CD4-positive, alpha-beta T cell treated with Interferon gamma for 1 hour (primary cell): ENCODE measurements around the gene LRRC7.
"Not testable (repeated sequence)": the region's sequence is repeated elsewhere in the genome, so short reads cannot be mapped to it uniquely, and the experiment has no call there.

Experiments used
- DNase-seq: peaks from one replicate; pipeline ENCODE4 v3.0.0-alpha.2; 2020

The LRRC7 gene

DNA sequence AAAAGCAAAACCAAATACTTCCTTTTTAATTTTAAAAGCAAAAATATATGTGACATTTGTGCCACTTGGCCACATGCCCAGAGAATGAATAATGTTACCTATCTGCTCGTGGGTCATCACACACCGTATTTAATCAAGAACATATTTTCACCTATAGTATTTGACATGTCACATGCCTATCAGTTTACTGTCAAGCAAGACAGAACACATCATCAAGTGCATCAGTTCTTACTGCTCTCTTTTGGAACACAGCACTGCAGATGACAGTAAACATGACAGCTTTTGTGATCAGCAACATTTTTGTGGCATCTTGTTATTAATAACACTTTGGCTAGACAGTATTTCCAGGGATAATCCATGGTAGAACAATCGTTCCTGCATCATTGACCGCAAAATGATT, 134.4 kb downstream of the LRRC7 start:
- DNase-seq, result no peak

DNA sequence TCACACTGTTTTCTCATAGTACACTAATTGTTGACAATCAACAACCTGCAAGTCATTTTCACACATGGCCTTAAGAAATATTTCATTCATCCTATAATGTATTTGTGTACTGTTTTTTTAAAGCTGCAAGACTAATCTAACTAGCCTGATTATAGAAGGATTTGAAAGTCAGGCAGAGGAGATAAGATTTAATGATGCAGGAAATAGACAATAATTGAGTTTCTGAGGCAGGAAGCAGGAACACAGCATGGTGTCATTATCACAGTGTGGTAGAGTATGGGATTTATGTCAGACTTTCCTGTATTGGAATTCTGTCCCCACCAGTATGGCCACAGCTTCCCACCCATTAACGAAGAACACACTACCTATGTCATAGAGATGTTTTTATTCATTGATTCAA, 138.8 kb downstream of the LRRC7 start:
- DNase-seq, result no peak

DNA sequence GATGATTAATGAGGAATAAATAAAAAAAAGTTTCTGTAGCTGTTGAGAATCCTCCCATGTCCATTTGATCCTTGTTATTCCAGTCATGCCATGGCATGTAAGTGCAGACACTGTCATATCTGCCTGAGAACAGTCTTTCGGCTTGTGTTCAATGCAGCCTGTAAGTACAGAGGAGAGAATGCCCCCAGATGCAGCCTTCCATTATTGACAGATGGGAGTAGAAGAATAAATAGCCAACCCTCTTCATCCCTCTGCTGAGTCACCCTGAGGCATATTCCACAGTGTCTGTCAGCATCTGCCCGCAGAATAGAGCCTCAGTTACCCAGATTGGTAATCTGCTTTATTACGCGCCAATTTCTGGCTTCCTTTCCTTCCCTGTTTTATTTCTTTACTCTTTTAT, 139.4 kb downstream of the LRRC7 start:
- DNase-seq, result no peak

DNA sequence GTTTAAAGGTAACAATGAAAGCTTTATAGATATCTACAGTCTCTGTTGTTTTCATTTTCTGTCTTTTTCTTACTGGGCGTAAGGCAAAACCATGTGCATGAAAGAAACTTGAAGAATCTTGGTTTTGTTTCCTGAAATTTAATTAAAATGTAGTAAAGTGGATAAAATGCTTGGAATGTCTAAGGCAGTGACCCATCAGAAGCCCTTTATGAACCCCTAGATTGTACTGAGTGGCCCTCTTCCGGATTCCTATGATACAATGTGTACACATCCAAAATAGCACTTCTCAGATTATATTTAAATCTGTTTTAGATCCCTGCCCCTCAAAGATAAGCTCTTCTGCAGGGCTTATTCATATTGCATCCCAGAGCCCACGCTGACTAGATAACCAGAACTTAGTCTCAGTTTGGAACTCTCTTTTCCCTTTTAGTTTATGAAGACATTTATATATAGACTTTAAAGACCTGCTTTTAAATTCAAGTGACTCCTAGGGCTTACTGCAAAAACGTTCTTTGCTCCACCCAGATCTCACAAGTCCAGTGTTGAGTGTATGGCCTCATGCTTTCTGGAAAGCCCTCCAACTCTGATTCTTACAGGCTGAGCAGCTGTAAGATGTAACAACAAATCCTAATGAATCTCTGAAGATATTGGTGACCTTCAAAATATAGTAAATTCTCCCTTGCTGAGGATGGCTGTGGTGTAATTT, 142.9 kb downstream of the LRRC7 start:
- no peak for DNase-seq

DNA sequence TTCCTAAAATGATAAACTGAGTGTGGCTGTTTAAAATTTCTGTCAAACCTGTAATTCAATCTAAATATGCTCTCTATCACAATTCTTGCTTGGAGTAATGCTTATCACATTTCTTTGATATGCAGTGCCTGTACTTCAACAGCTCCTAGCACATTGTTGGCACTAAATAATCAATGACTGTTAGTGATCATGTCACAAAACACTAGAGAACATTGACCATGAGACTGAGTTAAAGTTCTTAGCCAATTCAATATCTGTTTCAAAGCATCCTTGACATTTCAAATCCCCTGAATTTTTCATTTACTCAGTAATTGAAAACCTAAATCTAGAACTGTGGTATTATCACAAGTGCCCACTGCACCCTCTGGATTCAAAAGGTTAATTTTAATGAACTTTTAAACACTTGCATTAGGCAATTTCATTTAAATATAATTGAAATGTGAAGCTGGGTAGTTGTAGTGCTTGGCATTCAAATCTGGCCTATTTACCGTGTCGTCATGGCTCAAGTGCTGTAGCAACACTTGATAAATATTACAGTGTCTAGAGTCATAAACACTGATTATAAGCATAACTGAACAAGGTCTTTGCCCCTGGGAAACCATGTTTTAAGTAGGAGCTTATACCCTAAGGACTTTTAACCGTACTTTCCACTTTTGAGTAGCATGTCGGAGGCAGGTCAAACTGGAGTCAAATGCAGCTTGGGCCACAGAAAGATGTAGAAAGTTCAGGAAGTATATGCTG, 143.6 kb downstream of the LRRC7 start:
- no peak for DNase-seq

DNA sequence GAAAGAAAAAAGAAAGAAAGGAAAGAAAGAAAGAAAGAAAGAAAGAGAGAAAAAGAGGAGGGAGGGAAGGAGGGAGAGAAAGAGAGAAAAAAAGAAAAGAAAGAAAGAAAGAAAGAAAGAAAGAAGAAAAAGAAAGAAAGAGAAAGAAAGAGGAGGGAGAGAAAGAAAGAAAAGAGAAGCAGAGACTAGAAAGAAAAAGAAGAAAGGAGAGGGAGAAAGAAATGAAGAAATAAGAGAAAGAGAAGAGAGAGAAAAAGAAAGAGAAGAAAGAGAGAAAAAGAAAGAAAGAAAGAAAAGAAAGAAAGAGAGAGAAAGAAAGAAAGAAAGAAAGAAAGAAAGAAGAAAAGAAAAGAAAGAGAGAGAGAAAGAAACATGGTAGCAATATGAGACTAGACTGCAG, 150.1 kb downstream of the LRRC7 start:
- DNase-seq, result not testable (repeated sequence)

DNA sequence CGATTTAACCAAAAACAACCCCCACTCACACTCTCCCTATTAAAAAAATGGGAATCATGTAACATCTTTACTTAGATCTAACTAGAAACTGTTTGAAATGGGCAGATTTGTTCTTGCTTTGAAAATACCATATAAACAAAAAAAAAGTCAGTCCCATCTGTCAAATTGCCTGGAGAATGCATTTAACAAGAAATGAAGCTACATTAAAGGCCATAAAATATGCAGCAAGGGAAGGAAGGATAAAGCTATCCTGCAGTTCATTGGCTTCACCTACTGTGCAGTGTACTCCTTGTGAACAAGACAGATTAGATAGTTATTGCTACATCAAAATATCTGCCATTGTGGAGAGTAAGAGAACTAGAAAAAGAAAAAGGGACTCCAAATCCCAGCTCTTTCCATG, 160.5 kb downstream of the LRRC7 start:
- no peak for DNase-seq

DNA sequence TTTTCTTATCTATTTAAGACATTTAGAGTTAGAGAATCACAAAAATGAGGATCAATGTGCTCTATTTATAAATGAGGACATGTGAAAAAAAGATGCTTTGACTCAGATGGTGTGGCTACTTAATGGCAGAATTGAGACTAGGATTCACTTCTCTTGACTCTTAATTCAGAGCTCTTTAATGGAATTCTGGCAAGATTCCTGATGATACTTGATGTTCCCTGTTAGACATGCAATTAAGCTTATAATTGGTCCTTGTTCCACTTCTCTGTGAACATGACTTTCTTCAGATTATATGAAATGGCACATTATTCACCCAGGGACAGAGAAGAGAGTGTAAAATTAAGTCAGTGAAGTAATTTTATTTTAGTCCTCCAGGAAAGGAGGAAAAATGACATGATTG, 165.3 kb downstream of the LRRC7 start:
- no peak for DNase-seq

DNA sequence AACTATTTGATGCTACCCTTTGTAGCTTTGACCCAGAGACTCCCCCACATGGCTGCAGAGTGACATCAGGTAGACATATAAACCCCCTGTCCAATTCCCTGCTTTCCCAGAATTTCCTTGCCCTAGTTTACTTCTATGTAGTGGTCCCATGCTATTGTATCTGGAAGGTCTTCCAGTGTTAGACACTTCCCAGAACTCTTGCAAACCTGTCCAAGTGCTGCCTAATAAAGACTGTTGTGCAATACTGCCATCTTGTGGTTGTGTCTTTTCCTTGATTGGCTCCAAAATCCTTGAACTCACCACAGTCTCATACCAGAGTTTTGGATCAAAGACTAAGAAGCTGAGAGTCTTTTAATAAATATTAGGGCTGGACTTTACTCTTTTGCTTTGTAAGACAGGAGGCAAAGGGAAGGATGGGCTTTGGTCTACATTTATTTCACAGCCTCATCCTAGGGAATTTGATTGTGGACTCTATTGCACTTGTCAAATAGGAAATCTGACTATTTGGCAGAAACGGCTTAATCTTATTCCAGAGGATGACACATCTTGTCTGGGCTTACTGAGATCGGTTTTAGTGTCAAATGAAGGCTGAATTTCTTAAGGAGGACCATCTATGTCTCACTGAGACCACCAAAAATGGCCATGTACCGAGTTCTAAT, 169.9 kb downstream of the LRRC7 start:
- DNase-seq, result no peak

DNA sequence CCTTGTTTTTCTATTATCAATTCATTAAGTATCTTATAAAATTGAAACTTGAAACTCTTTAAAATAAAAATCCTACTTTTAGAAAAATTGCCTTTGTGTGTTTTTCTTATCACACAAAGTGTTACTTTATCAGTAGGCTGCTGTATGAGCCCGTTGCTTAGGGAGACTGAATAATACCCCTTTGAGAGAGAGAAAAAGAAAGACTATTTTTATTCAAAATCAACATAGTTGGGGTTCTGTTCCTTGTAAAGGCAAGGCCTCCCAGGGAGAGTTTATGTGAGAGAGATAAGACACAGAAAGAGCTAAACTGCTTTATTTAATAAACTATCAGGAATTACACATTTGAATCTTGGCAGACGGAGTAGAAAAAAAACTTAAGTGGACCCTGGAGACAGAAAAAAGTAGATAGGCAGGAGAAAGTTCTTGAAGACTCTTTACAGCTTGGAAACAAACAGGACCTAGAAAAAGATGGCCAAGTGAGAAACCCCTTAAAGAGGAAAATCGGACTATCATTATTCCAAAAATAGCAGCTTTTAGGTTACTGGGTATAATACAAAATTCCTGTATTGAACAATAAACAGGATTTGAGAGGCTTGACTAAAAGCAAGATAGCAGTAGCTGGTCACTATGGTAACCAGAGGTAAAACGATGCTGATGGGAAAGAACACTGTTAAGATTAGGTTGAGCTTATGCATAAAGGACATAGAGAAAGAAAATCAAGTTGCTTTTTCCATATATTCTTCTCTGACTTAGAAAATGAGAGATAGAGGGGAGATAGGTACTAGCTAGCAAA, 170.9 kb downstream of the LRRC7 start:
- no peak for DNase-seq

DNA sequence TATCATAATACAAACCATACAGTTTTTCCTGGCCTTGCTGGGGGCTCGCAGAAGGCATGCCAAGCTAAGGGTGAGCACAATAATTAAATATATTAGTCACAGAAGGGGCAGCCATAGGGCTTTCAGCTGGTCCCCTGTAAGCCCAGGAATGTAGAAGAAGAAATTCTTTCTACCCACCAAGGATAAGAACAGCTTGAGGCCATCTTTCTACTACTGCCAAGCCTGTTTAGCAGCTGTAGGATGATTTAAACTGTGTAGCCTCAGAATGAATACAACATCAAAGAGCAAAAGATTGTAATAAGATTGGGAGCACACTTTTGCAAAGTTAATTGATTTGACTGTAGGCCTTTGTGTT, 171.5 kb downstream of the LRRC7 start:
- no peak for DNase-seq

DNA sequence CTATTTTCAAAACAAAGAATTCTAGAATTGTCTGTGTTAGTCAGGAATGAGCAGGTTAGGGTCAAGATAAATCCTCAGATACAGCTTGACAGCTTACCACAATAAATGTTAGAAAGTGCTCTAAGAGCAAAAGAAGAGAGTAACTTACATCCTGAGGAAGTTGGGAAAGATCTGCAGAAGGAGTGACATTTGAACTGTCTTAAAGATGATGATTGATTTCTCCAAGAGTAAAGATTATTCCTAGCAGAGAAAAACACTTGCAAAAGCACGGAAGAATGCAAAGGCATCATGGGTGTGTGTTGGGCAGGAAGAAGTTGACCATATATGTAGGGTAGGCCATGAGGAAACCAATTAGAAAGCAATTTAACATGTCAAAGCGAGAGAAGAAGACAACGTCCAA, 175.4 kb downstream of the LRRC7 start:
- DNase-seq, result no peak

DNA sequence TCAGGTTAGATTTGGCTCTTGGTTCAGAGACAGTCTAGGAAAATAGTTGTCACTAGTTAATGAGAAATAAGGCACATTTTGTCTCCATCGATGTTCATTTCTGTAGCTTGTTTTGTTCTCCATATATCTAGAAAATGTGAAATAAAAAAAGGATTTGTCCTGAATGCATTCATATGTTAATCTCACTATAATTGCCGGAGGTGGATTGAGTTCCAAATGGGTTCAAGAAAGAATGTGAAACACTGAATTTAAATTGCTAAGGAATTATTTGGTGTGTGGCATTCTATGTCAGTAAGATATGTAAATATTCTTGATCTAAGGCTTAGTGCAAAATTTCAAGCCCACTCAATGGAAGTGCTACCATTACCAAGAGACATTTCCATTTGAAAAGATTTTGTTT, 176.7 kb downstream of the LRRC7 start:
- no peak for DNase-seq

DNA sequence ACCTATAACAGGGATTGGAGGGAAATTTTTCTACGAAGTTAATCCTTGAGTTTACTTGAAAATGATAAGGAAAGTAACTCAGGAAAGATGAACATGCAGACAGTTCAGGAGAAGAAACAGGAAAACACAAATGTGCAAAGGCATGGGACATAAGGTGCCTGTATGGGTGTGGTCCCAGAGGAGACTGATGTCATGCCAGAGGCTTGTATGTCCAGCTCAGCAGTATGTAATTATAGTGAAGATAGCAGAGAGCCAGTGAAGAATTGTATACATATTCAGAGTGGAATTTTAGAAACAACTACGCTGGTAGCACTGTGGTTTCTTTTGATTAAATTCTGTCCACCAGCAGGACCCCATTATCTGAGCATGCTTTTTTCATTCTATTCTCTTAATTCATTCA, 179.5 kb downstream of the LRRC7 start:
- DNase-seq, result no peak

DNA sequence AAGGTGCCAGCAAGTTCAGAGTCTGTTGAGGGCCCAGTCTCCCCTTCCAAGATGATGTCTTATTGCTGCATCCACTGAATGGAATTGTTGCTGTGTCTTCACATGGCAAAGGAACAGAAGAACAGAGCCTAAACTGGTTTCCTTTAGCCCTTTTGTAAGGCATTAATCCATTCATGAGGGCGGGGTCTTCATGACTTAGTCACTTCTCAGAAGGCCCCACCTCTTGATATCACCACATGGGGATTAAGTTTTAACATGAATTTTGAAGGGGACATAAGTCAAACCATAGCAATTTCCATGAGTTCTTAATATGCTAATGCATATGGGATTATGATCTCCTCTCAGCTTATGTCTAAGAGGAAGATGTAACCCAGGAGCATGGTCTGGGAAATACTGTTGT, 182.9 kb downstream of the LRRC7 start:
- DNase-seq, result no peak

DNA sequence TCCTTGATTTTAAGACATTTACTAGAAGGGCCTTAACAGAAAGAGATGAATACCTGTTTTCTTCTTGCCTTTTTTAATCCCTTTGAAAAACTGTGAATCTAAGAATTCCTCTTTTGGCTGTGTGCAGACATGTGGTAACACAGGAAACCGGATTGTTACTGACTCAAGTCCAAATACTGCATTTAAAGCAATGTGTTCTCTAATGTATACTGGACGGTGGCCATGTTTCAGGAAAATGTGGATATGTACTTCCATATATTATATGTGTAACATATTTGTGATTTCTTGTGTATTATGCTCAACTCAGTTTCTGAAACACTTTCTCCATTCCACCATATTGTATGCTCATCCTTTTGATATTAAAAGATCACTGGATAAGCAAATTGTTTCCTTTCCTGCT, 185.1 kb downstream of the LRRC7 start:
- DNase-seq, result no peak

DNA sequence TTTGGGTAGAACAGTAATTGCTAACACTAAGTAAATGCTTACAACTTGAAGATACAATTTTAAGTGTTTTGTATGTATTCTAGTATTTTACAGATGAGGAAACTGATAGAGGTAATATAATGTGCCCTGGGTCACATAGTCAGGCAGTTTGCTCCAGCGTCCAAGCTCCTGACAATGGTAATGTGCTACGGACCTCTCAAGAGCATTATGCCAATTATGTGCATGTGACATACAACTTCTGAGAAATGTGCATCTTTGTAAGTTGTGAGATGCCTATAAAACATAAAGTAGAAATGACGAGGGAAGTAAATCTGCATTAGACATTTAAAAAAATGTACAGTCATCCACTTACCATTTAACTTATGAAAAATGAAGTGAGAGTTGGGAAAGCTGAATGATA, 186.8 kb downstream of the LRRC7 start:
- no peak for DNase-seq

DNA sequence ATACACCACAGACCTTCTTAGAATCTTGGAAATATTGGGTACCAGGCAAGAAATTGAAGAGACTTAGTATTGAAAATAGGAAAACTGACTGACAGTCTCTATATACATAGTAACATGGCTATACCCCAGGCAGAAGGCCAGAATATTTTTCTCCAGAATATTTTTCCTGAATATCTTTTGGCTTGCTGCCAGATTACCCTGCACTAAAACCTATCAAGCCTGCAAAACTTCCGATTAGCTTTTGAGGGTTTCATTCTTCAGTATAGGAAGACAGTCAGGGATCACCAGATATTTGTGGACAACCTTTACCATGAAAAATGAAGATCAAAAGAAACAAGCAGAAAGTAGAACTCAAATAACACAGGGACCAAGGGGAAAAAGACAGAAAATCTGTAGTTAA, 187.9 kb downstream of the LRRC7 start:
- no peak for DNase-seq

DNA sequence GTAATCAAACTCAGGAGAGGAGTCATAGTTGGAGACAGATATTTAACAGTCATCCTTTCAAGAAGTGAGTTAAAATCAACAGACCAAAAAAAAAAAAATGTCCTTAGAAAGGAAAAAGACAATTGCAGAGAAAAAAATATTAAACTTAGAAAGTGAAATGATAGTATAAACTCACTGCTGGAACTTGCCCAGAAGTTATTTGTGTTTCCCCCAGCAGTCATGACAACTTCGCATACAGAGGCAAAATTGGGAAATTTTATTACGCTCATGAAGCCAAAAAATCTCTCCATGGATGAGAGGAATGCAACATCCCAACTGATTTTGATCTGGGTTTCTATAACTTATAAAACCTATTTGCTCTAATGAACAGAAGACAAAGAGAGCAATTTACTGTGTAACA, 198.2 kb downstream of the LRRC7 start:
- no peak for DNase-seq

DNA sequence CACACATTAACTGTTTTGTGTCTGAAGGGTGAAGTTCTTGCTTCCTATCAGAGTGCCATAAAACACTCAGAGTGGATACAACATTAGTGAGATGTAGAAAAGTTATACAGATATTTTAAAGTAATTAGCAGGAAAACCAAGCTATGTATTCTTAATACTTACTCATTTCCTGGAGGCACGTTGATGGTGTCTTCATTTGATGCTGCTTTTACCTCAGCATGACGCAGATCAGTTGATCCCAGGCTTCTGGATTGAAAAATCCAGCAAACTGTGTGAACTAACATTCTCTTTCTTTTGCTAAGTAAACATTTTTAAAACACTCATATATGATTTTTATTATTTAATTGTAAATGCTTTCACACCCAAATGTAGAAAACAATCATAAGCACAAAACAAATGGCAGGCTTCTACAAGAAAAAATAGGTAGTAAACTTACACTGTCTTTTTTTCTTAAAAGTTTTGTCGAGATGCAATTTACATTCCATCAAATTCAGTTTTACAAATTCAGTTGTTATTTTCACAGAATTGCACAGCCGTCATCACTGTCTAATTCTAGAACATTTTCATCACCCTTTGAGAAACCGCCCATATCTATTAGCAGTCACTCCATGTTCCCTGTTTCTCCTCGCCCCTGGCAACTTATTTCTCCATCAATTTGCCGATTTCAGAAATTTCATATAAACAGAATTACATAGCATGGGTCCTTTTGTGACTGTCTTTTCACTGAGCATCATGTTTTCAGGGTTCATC, 198.9 kb downstream of the LRRC7 start:
- DNase-seq, result no peak

DNA sequence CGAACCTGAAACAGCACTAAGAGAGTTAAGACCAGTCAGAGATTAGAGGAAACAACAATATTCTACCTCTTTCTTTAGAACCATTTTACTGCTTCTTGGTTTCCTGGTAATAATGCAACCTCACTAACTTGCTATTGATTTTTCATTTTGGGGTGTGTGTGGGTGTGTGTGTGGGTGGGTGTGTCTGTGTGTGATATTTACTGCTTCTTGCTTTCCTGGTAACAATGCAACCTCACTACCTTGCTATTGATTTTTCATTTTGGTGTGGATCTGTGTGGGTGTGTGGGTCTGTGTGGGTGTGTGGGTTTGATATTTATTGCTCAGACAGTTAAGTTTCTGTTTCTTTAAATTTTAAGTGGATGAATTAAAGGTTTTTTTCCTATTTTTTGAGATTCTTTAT, 208.8 kb downstream of the LRRC7 start:
- DNase-seq, result no peak

DNA sequence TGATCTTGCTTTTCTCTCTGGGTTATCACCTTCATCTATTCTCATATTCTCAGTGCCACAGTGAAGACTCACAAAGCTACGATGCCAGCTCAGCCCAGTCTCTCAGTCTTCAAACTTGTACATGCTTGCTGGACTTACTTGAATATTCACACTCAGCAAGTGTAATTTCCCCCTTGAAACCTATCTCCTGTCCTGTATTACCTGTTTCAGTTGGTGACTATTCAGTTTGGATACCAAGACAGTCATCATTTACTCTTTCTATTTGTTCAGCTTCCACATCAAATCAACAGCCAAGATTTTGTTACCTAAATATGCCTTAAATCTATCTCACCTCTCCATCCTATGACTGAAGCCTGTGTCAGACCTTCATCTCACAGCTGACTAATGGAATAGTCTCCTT, 209.7 kb downstream of the LRRC7 start:
- no peak for DNase-seq

DNA sequence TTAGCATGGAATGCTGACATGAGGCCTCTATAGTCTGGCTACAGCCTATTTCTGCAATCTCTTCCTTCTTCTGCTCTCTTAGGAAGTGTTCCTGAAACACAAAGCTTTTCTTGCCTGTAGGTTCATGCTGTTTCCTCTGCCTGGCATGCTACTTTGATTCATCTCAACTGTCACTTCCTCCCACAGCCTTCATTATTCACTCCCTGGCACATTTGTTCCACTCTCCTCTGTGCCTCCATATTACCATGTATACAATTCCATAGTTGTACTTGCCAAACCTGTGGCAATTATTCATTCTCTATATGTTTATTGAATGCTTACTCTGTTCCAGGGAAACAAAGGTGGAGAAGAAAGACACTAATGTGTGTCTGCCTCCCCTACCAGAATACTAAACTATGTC, 210.2 kb downstream of the LRRC7 start:
- no peak for DNase-seq
